Stimulated activated CD8-positive, alpha-beta memory T cell treated with anti-CD3 and anti-CD28 coated beads, Interleukin-2, amount 100 ng/mL, for 48 hours (primary cell): Measurements from ENCODE around the gene ST8SIA2.
"Not testable (repeated sequence)": the region's sequence is repeated elsewhere in the genome, so short reads cannot be mapped to it uniquely, and the experiment has no call there.

Source experiments
- DNase-seq, 2 donors: peaks; one replicate each; pipeline ENCODE4 v3.0.0-alpha.2; 2020; ENCODE audit warnings: low read depth in 2 of 2

ST8SIA2 gene

GRCh38 chr15:92443381-92443780 is 49.7 kb downstream of the ST8SIA2 start:
- DNase-seq, result no peak

DNA sequence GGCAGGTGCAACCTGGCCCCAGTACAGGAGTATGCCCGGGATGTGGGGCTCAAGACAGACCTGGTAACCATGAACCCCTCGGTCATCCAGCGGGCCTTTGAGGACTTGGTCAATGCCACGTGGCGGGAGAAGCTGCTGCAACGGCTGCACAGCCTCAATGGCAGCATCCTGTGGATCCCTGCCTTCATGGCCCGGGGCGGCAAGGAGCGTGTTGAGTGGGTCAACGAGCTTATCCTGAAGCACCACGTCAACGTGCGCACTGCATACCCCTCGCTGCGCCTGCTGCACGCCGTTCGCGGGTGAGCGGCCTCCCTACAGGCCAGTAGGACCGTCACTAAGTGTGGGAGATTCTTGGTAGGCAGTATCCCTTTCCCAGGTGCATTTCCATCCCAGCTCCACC is 51.0 kb downstream of the ST8SIA2 start:
- no peak for DNase-seq

GRCh38 chr15:92448370-92448769 is 54.7 kb downstream of the ST8SIA2 start:
- DNase-seq, result no peak

DNA sequence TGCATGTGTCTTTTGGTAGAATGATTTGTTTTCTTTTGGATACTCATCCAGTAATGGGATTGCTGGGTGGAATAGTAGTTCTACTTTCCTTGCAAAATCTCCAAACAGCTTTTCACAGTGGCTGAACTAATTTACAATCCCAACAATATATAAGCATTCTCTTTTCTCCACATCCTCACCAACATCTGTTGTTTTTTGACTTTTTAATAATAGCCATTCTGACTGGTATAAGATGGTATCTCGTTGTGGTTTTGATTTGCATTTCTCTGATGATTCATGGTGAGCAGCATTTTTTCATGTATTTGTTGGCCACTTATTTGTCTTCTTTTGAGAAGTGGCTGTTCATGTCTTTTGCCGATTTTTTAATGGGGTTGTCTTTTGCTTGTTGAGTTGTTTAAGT is 55.8 kb downstream of the ST8SIA2 start:
- no peak for DNase-seq

DNA sequence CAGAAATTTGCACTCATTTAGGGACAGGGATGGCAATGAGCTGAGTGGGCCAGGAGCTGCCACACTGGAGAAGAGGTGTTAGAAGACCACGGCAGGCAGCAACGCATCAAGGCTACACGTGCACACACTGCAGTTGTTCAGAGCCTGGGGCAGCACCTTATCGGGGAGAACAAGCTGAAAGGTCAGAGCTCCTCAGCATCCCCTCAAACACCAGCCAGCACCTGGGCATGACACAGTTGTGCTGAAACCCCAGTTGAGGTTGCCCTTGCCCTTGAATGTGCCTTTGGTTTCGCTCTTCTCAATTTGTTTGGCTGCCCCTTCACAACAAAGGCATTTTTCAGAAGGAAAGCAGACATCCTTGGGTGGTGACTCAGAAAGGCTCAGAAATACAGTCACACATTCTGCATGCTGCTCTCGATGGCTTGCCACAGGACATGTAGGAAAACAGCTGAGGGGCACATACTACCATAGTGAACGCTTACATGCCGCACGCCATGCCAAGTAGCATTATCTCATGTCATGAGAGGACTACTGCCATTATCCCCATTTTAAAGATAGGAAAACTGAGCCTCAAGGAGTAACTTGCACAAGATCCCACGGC is 57.6 kb downstream of the ST8SIA2 start:
- no peak for DNase-seq

GRCh38 chr15:92452143-92452542 is 58.5 kb downstream of the ST8SIA2 start:
- no peak for DNase-seq

GRCh38 chr15:92453607-92454006 is 59.9 kb downstream of the ST8SIA2 start:
- no peak for DNase-seq

DNA sequence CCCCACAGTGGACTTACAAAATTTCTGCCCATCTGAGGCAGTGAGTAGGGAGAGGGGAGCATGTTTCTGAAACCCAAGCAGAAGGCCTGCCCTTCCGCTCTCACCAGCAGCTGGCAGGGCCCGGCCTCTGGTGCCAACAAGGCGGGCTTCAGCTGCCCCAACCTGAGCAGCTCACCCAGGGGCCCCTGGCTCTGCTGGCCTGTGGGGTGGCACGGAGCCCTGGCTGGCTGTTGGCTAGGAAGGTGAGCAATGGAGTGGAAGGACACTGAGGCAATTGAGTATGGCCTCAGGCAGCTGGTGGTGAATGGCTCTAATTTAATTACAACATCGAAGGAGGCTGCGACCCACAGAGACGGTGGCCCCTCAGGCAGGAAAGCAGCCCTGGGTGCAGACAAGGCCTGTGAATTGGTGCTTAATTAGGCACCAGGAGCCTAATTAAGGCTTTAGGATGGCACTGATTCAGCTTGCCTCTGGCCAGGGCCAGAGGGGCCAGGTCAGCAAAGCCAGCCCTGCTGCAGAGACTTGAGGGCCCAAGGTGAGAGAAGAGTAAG is 60.9 kb downstream of the ST8SIA2 start:
- DNase-seq, result no peak

- no peak for DNase-seq
These were observed 61.6 kb downstream of the ST8SIA2 start for GRCh38 chr15:92455271-92455670.

DNA sequence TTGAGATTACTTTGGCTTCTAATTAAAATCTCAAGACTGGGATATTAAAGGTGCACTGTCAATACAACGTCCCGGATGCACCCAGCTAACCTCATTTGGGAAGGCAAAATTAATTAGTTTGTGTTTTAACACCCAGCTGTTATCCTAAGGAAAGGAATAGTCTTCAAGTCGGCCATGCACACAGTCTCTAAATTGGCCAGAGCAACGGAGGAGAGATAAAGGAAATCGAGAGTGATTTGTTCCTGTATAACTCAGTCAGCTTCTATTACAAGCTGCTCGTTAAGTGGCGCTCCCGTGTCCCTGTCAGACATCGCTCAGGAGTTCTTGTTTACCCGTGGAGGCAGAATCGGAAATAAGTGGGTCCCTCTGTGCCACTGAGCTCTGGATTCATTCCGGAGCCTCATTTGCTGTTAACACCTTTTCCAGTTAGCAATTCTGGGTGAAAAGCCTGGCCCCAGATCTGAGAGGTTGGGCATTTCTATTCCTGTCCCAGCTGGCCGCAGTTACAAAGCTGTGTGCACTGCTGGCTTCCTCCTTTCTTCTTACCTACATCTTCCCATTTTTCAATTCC is 63.9 kb downstream of the ST8SIA2 start:
- no peak for DNase-seq

- no peak for DNase-seq
These were observed 66.3 kb downstream of the ST8SIA2 start for GRCh38 chr15:92460023-92460422.

GRCh38 chr15:92462424-92463125 is 68.9 kb downstream of the ST8SIA2 start:
- no peak for DNase-seq

DNA sequence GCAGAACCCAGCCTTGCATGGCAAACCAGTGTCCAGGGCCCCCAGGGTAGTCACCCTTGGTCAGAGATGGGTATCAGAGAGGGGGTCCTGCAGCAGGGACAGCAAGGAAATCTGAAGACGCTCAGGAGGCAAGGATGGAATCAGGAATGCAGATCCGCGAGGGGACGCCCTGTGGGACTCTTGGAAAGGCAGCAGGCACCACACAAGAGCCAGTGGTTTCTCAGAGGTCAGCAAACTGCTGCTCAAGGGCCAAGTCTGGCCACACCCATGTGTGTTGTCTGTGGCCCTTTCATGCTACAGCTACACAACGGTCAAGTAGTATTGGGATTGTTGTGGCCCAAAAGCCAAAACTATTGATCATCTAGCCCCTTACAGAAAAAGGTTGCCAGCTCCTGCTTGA is 69.7 kb downstream of the ST8SIA2 start:
- DNase-seq, result no peak

- DNase-seq, result no peak
These were observed 70.1 kb downstream of the ST8SIA2 start for GRCh38 chr15:92463826-92464225.

GRCh38 chr15:92466834-92467233 is 73.2 kb downstream of the ST8SIA2 start:
- no peak for DNase-seq

DNA sequence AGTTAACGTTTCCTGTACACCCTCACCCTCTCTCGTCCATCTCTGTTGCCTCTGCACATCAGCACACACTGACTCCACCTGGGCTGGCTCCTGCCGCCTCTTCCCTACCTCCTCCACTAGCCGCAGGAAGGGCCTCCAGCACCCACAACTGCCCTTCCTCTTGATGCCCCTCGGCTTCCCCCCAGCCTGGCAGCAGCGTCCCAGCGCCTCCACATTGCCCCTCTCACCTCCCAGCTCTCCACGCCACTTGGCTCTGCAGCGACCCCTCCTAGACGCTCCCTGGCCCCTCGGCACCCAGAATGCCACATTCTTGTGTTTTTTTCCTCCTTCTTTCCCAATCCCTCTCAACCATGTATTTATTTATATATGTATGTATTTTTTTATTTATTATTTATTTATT is 73.6 kb downstream of the ST8SIA2 start:
- DNase-seq, result no peak

GRCh38 chr15:92468991-92469390 is 75.3 kb downstream of the ST8SIA2 start:
- no peak for DNase-seq

DNA sequence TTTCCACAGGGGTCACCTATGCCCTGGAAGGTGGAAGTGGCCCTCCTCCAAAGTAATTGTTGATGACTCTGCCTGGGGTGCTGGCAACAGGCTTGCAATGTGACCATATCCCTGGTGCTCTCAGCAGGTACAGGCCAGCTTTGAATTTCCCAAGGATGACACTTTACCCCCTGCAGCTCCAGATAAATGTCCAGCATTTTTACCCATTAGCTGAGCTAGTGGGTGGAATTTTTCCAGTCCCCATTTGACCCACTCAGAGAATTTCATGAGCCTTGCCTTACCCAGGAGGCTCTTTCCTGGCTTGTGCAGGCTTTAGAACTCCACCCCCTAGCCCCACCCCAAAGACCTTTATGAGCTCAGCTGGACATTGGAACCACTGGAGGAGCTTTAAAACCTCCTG is 77.6 kb downstream of the ST8SIA2 start:
- no peak for DNase-seq

DNA sequence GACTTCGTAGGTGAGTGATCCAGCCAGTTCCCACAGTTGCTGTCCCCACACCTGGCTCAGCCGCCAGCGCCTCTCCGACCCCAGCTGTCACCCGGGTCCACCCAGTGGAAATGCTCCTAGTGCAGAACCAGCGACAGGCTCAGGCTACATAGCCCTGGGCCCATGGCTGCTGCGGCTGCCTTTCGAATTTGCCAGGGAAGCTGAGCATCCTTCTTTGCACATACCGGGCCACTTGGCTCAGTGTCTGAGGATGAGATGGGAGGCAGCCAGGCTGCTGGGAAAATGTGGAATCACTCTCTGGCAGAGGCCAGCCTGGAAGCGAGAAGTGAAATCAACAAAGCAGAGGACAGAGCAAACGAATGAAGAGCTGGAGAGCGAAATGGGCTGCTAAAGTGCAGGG is 80.1 kb downstream of the ST8SIA2 start:
- no peak for DNase-seq

DNA sequence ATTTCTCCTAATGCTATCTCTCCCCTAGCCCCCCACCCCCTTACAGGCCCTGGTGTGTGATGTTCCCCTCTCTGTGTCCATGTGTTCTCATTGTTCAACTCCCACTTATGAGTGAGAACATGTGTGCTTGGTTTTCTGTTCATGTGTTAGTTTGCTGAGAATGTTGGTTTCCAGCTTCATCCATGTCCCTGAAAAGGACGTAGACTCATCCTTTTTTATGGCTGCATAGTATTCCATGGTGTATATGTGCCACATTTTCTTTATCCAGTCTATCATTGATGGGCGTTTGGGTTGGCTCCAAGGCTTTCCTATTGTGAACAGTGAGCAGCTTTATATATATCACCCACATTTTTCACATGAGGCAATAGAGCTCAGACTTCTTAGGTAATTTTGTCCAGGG is 86.0 kb downstream of the ST8SIA2 start:
- not testable (repeated sequence) for DNase-seq

DNA sequence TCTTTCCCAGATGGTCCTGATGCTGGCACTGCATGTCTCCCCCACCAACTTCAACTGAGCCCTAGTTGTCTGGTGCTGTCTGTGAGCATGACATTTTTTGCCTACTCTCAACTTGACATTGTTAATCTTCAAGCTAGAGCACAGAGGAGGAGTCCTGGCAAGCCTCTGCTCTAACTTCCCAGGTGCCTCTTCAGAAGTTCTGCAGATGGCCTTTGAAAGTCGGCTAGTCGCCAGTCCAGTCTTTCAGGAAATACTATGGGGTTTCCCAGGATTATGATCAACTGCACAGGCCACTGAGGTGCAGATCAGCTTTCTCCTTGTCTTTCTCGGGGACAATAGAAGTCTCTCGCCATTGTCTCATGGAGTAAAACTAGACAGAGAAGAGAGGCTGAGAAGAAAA is 86.7 kb downstream of the ST8SIA2 start:
- no peak for DNase-seq

GRCh38 chr15:92485441-92485840 is 91.8 kb downstream of the ST8SIA2 start:
- no peak for DNase-seq

DNA sequence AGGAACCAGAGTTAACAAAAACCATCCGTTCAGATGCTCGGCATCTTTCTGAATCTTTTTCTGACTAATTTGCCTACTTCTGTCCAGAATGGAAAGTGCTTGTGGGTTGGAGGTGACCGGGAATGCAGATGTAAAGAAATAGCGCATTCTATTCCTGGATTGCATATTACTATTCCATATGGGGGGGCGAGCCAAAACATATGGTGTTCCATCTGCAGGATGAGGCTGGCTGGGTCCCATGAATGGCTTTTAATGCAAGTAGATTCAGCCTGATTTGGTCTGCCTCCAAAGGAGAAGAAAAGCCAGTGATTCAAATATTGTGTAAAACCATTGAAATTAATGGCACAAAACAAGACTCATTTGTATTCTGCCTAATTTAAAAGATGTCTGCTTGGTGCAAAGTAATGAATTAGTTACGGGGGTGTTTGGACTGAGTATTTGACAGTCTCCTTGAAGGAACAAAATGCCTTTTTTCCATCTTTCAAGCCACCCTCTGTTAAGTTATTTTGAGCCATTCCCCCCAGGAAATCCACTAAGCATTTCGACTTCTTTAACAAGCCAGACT is 99.0 kb downstream of the ST8SIA2 start:
- DNase-seq, result no peak
